Sciatic nerve (tissue), 2 donors: ENCODE measurements around the gene CXCL5. TPM values are rescaled to one million over a fixed set of nuclear protein-coding genes. Genes with fewer than 3 reads are reported as not detected.
A peak's percentile ranks its signal among the peaks of the same experiment; 100 is the strongest.

Experiments
- ATAC-seq: fragments of 200-7000 bp; cut with Tn5 transposase; one replicate; pipeline ENCODE4 v1.9.1; 2020; ENCODE audit warnings: mild to moderate bottlenecking, moderate library complexity
- DNase-seq: peaks from one replicate; pipeline ENCODE4 v3.0.0-alpha.2; 2020; ENCODE audit warnings: low spot score
- intact Hi-C: fragments of 100-400 bp; cut with DNase I; formaldehyde crosslinking; loops from one replicate; pipeline ENCODE4 v1.14.2; 2022
- total RNA-seq: library from RNA; stranded (reverse); fragmentation: NEBNext Ultra II Directional; extraction: Animal tissue kit (Norgen Biotek cat#: 25700); gene quantifications from one replicate; pipeline ENCODE4 v1.2.1, GENCODE V29; 2021
- donor health status: DM: no; HTN: no; CAD: no.
- donor health status: DM: no; HTN: no; CAD: no.

Gene CXCL5
- 3.3 TPM for total RNA-seq

DNA sequence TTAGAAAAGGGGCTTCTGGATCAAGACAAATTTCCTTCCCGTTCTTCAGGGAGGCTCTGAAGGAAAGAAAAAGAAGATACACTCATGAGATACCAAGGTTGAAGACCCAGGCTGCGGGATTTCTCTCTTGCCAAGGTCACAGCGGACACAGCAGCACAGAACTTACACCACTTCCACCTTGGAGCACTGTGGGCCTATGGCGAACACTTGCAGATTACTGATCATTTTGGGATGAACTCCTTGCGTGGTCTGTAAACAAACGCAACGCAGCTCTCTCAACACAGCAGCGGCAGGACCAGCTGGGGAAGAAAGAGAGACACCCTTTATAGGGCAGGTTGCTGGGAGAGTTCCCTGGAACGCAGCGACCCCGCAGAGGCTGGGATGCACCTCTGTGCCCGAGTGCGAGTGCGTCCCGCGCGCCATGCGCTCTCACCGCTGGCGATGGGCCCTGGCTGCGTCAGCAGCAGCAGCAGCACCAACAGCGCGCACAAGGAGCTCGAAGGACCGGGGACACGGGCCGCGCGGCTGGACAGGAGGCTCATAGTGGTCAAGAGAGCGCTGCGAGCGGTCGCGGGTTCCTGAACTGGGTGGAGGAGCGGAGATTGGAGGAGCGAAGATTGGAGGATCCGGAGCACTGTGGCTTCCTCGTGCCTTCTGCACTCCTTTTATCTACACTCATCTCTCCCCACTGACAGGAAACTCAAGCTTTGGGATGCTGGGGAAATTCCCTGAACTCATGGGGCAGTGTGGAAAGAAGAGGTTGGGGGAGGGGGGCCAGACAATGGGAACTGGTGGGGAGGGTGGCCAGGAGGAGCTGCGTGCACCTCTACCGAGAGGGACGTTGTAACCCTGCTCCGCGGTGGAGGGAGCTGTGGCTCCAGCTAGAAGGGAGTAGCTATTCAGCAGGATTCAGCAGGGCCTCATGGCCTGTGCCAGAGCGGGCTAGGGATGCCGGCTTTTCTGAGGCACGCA, at the start of gene CXCL5:
TSS of gene CXCL5 (minus strand) at position 638 of the 972 bp plus-strand sequence. CDS start at position 542, 96 bp downstream.
- intact Hi-C loops: no loop called here
- DNase-seq: peak; percentile 60
- peak; percentile 74 for ATAC-seq

DNA sequence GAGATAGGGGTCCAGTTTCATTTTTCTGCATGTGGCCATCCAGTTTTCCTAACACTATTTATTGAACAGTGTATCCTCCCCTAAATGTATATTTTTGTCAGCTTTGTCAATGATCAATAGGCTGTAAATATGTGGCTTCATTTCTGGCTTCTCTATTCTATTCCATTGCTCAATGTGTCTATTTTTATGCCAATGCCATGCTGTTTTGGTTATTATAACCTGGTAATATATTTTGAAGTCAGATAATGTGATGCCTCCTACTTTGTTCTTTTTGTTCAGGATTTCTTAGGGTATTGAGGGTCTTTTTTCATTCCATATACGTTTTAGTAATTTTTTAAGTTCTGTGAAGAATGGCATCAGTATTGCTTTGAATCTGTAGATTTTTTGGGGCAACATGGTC, 48.7 kb upstream of the CXCL5 start:
- DNase-seq (no peak), ATAC-seq (no peak)
- intact Hi-C loops: no loop called here

DNA sequence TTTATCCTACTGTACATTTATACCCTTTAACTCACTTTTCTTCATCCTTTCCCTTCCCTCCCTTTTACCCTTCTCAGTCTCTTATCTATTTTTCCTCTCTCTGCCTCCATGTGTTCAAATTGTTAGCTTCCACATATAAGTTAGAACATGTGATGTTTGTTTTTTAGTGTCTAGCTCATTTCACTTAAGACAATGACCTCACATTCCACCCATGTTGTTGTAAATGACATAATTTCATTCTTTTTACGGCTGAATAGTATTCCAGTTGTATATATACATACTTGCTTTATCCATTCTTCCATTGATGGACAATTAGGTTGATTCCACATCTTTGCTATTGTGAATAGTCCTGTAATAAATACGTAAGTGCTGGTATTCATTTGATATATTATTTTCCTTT, 47.3 kb upstream of the CXCL5 start:
- intact Hi-C loops: no loop called here
- ATAC-seq: no peak
- no peak for DNase-seq

DNA sequence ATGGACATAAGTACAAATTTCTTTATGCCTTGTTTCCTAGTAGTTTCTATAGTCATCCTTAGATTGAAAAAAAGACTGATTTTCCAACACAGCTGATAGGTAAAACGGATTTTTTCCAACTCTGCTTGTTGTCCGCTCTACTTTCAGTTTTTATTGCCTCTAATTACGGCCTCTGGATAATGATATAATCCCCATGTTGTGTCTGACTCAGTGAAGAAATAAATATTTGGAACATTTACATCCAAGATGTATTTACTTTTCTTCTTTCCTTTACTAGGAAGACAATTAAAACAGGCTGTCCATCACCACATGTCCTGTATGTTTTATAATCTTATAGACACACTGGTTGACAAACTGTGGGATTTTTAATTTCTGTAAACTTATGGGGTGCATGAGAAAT, 46.8 kb upstream of the CXCL5 start:
- ATAC-seq: no peak
- intact Hi-C loops: no loop called here
- DNase-seq: no peak

DNA sequence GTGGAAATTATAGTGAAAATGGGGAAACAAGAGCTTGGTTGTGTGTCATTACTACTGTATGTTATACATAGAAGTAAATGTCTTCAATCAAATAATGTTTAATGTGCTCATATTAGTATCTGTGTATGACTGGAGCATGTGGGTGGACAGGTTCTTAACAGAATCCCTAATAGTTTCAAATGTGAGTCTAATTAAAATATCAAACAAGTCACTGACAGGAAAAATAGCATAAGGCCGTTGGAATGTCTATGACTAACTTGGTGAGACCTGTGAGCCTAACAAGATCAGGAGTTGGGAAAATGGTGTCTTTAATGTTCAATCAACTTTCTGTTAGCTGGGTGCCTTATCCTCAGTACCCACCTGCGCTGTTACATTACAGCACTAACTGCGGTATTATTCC, 46.2 kb upstream of the CXCL5 start:
- ATAC-seq: no peak
- no peak for DNase-seq
- intact Hi-C loops: no loop called here

DNA sequence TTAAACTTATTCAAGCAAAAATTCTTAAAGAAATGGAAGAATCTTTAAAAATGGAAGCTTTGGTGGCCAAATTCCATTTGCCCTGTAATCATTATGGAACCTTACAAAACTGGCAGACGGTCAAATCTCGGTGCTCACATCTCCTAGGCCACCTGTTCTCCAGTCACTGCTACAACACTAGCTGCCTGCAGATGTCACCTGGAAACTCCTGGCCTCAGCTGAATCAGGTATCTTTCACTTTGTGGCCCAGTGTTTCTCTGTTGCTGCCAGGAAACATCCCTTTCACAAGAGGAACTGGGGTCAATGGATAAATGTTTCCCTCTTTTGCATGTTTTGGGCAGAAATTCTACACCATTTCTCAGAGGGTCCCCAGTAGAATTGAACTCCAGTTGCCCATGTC, 44.2 kb upstream of the CXCL5 start:
- DNase-seq (no peak), ATAC-seq (no peak)
- intact Hi-C loops: no loop called here

DNA sequence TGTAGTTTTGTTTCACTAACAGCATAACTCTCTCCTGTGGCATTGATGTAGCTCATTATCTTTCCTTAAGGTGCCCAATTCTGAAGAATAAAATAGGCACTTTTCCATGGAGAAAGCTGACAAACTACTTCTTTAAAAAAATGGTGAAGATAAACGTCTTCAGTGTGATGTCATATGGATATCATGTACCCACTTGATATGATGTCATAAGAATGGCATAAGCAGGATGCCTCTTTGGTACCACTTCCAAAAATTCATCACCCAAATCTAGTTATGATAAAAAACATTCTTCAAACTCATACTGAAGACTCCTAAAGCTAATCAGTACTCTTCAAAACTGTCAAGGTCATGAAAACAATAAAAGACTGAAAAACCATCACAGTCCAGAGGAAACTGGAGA, 42.9 kb upstream of the CXCL5 start:
- intact Hi-C loops: no loop called here
- ATAC-seq: no peak
- no peak for DNase-seq

DNA sequence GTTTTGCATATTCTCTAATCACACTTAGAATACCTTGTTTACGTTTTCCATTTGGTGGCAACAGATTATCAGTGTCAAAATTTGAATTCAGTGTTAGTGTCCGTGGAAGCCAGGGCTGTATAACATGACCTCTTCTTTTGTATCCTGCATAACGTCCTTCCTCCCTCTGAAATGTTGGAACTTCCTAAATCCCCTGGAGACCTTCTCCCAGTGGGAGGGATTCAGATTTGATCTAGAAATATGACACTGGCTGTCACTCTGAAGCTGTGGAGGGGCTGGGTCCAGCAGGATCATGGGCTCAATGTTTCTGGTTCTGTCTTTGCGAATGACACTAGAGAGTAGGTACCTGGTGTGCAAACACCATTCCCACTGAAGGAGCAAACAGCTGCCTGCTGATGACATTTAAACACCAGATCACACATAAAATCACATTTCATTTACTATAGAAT, 40.9 kb upstream of the CXCL5 start:
- intact Hi-C loops: no loop called here
- DNase-seq: no peak
- ATAC-seq: peak; percentile 8

DNA sequence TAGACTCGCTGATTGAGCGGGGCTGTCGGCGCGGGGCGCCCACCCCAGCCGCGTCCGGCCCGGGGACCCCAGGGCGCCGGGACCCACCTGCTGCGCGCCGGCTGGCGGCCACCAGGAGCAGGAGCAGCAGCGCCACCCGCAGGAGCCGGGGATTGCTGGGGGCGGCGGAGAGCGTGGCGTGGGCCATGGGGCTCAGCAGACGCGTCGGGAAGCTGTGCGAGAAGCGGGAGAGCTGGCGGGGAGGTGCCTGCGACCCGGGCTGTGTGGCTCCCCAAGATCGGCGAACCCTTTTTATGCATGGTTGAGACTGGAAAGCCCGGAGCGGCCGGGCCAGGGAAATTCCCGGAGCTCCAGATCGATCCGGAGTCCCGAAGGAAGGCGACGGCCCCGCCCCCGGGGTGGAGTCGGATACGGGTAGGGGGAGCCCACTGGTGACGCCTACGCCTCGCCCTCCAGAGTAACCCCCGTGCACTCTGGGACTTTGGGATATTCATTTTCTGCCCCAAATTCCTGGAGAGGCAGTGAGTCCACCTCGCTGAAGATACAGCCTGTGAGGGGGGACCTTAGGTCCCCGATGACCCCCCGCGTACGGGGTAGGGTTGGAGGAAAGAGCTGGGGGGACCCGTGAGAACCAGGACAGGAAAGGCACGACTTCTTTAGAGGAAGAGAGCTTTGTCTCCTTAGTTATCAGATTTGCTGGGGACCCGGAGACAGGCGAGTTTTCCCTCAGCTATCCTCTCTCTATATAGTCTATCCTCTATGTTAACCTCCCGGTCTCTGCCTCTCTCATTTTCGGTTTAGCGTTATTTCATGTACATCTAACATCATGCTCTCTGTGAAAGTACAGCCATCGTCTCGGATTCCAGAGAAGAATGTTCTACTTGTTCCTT, 40.2 kb upstream of the CXCL5 start, which contains the start of gene CXCL3:
TSS of gene CXCL3 (minus strand) at position 265 of the 890 bp plus-strand sequence. CDS start at position 187, 78 bp downstream.
- intact Hi-C loops: no loop called here
- DNase-seq (peak; percentile 84), ATAC-seq (peak; percentile 94)

DNA sequence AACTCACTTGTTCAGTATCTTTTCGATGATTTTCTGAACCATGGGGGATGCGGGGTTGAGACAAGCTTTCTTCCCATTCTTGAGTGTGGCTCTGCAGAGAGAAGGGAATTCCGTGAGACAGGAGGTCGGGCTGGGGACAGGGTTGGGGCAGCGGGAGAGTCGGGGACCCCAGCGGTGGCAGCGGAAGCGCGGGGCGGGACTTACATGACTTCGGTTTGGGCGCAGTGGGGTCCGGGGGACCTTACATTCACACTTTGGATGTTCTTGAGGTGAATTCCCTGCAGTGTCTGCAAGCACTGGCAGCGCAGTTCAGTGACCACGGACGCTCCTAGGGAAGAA, 39.6 kb upstream of the CXCL5 start:
- DNase-seq (no peak), ATAC-seq (no peak)
- intact Hi-C loops: no loop called here

DNA sequence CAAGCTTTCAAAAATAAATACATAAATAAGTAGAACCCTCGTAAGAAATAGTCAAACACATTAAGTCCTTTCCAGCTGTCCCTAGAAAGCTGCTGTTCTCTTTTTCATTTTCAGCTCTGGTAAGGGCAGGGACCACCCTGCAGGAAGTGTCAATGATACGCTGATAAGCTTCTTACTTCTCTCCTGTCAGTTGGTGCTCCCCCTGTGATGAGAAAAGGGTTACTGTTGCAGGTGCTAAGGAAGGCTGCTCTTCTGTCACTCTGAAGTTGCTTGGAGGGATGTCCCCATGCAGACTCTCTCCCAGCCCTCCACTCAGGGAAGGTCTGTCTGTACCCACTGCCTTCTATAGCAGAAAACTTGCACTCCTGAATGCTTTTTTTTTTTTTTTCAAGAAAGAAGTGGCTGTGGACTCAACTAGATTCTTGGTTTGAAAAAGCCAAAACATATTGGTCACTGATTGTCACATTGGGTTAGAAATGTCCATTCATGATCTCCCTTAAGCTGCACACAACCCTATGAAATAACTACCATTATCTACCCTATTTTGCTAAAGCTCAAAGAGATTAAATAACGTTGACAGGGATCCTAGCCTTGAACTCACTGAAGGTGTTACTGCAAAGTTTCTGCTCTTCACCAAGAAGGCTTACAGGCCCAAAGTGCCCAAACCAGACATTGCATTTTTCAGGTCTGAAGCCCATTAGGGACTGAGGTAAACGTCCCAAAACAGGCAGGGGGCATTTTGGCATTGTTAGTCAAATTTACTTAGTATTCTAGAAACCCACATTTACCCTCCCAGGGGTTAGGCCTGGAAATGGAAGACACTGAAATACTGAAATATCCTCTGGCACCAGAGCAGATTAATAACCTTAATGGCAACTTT, 38.8 kb upstream of the CXCL5 start:
- no peak for ATAC-seq
- no peak for DNase-seq
- intact Hi-C loops: no loop called here

DNA sequence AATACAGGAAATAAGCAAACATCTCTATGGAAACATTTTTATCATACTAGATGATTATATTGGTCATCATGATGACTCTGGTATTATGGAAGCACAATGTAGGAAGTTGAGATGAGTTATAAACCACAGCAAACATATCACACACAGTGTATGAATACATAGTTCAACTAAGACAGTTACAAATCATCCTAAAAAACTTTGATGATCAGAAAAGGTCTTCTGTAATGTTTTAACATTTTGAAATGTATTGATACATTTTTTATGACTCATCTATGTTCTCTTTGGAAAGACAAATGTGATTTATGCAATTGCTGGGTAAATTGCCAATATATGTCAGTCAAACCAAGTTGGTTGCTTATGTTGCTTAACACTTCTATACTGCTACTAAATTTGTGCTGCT, 35.3 kb upstream of the CXCL5 start:
- DNase-seq (no peak), ATAC-seq (no peak)
- intact Hi-C loops: no loop called here

DNA sequence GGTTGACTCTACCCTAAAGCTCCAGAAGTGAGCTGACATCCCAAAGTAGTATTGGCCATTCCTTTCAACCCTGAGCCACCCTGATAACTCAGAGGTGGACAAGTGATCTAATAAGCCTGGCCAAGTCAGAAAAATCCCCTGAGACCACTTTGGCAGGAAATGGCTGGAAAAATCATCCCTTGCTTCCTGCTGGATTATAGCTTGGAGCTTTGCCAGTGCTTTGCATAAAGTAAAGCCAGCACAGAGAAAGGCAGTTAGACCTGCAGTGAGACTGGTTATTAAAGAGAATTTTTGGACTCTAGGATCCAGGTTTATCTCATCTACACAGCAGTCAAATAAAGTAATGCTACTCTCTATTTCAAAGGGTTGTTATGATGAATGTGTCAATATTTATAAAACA, 33.6 kb upstream of the CXCL5 start:
- ATAC-seq (no peak), DNase-seq (no peak)
- intact Hi-C loops: no loop called here

DNA sequence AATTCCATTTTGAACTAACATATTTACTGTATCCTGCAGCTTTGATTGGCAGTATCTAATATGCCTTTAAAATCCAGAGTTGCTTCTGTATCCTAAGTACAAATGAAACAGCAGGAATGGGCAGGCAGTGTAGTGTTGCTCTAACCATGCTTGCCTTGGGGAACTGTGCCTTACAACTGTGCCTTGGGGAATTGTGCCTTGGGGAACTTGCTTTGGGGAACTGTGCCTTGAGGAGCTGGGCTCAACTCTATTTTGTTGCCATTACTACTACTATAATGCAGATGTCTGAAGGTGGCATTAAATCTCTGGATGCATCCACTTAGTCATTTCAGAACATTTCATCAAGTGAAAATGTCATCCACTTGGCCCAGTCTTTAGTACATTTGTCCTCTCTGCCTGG, 33.1 kb upstream of the CXCL5 start:
- intact Hi-C loops: no loop called here

DNA sequence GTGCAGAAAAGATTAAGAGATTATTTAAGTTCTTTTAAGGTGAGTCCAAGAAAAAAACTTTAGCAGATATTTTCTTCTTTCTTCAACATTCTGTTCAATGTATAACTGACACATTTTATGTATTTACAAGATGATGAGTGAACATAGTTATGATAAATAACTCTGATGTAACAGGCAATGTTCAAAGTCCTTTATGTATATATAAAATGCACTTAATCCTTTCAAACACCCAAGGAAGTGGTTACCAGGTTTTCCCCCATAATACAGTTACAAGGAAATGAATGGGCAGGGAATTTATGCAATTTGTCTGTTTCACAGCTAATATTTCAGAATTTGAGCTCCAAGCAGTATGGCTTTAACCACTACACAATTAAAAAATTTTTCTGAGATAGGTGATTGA, 31.8 kb upstream of the CXCL5 start:
- intact Hi-C loops: no loop called here

More for the DNA sequence above, 33.1 kb upstream of the CXCL5 start:
- ATAC-seq (no peak), DNase-seq (no peak)

DNA sequence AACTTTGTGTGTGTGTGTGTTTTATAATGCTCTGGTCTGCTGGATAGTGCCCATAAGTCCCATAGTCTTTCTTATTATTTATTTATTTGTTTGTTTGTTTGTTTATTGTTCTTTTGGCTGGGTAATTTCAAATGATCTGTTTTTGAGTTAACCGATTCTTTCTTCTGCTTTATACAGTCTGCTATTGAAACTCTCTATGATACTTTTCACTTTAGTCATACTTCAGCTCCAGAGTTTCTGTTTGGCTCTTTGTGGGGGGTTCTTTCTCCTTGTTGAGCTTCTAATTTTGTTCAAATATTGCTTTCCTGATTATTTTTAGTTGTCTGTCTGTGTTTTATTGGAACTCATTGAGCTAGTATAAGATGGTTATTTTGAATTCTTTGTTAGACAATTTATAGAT, 30.0 kb upstream of the CXCL5 start:
- intact Hi-C loops: no loop called here
- DNase-seq: no peak
- ATAC-seq: no peak

More for the DNA sequence above, 31.8 kb upstream of the CXCL5 start:
- DNase-seq: no peak
- ATAC-seq: no peak

DNA sequence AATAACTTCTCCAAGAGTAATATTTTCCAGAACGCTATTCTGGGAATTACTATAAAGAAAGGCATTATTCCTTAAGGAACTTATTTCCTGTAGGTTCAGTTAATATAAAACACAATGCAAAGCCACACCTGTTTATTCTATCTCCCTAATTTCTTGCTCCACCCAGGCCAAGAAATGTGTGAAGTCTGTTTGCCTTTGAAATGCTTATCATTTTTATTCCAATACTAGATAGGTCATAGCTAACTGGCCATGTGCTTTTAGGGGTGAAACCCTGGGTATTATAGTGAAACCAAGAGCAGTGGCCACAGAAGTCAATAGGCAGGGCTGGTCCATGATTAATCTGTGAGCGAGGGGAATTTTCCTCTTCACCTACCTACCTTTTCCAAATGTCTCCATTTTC, 25.2 kb upstream of the CXCL5 start:
- no peak for DNase-seq
- no peak for ATAC-seq
- intact Hi-C loops: no loop called here

DNA sequence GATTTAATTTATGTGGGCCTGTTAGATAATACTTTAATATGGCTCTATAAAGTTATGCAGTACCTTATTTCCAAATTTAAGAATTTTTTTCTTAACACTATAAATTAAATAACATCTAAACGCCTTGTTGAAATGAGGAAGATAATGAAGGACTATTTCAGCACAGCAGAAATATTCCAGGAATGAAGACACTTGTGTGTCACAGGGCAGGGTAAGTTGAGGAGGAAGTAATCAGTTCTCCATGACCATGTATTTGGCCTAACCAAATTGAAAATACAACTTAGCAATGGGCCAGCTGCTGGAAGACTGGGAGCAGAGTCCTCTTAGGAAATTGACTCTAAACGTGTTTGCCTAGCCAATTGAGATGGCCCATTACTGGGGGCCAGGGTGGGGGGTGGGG, 23.1 kb upstream of the CXCL5 start:
- intact Hi-C loops: no loop called here
- ATAC-seq (no peak), DNase-seq (no peak)

DNA sequence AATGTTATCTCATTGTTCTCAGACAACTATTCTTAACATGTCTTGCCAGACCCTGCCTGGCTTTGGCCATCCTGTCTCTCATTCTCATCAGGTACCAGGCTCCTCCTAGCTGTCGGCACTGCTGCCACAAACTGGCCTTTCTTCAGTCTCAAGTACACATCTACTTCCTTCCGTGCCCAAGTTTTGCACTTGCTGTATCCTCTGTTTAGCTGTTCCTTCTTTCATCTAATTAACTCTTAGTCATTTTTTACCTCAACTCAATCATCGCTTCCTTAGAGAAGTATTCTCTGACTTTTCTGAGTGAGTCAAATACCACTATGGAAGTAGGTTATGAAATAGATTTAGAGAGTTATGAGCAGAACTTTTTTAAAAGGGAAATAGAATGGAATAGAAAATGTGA, 20.3 kb upstream of the CXCL5 start:
- ATAC-seq (no peak), DNase-seq (no peak)
- intact Hi-C loops: no loop called here
